CD14-positive monocyte (primary cell): Measurements from ENCODE around the gene GCNA. TPM values are rescaled to one million over a fixed set of nuclear protein-coding genes. Genes with fewer than 3 reads are reported as not detected.

Experiments used
- DNase-seq, 3 donors: peaks; one replicate each; pipeline ENCODE4 v3.0.0-alpha.2; 2011 to 2022
- H2AFZ ChIP-seq: 2 replicates; pipeline ENCODE4 v1.6.0; 2012; ENCODE audit warnings: mild to moderate bottlenecking, low read depth, low read length, inconsistent platforms; ENCODE audit not compliant: insufficient read depth, poor library complexity, severe bottlenecking
- H3K27ac ChIP-seq, 2 donors: 1 replicate in 1 of 2; 2 replicates in 1 of 2; pipeline ENCODE4 v1.5.1; 2012 to 2013; ENCODE audit warnings: low read length in 2 of 2, control low read depth in 1 of 2, inconsistent platforms in 1 of 2, low read depth in 1 of 2, mild to moderate bottlenecking in 1 of 2
- H3K27me3 ChIP-seq, 2 donors: one replicate each; pipeline versions ENCODE4 v1.6.0 to v1.6.1; 2011 to 2013; ENCODE audit warnings: low read length in 2 of 2; ENCODE audit not compliant: control insufficient read depth in 2 of 2, insufficient read depth in 2 of 2
- H3K36me3 ChIP-seq, 2 donors: replicated peaks in 1 of 2; 1 replicate in 1 of 2; 2 replicates in 1 of 2; pipeline versions ENCODE4 v1.5.1 to v1.6.1; 2012 to 2013; ENCODE audit warnings: low read length in 2 of 2, control low read depth in 1 of 2, inconsistent platforms in 1 of 2, mild to moderate bottlenecking in 1 of 2; ENCODE audit not compliant: insufficient read depth in 2 of 2, control insufficient read depth in 1 of 2
- H3K4me1 ChIP-seq, 2 donors: 1 replicate in 1 of 2; 2 replicates in 1 of 2; pipeline versions ENCODE4 v1.5.1 to v1.6.1; 2012 to 2013; ENCODE audit warnings: low read length in 2 of 2, control low read depth in 1 of 2, inconsistent platforms in 1 of 2, mild to moderate bottlenecking in 1 of 2, moderate library complexity in 1 of 2; ENCODE audit not compliant: insufficient read depth in 2 of 2, control insufficient read depth in 1 of 2
- H3K4me2 ChIP-seq: replicated peaks from 2 replicates; pipeline ENCODE3; 2012; ENCODE audit warnings: low read length, moderate library complexity, mild to moderate bottlenecking; ENCODE audit not compliant: poor library complexity, severe bottlenecking; ENCODE audit errors: extremely low read depth
- H3K4me3 ChIP-seq, 3 experiments: fragments of 200-600 bp in 1 of 3; sonication (generic) in 1 of 3; replicated peaks in 1 of 3; 1 replicate in 2 of 3; 2 replicates in 1 of 3; pipeline ENCODE4 v1.5.1; 2011 to 2013; ENCODE audit warnings: low read length in 3 of 3, mild to moderate bottlenecking in 3 of 3, control low read depth in 2 of 3, low read depth in 2 of 3, inconsistent platforms in 1 of 3, moderate library complexity in 1 of 3
- H3K79me2 ChIP-seq: 2 replicates; pipeline ENCODE4 v1.6.0; 2012; ENCODE audit warnings: mild to moderate bottlenecking, control low read depth, inconsistent platforms, low read length, moderate library complexity; ENCODE audit not compliant: insufficient read depth
- H3K9ac ChIP-seq: 2 replicates; pipeline ENCODE4 v1.6.0; 2017; ENCODE audit warnings: low read length, mild to moderate bottlenecking; ENCODE audit not compliant: insufficient read depth, poor library complexity, severe bottlenecking
- H3K9me3 ChIP-seq, 2 donors: replicated peaks in 1 of 2; 1 replicate in 1 of 2; 2 replicates in 1 of 2; pipeline versions ENCODE4 v1.5.1 to v1.6.1; 2012 to 2013; ENCODE audit warnings: low read length in 2 of 2, control low read depth in 1 of 2; ENCODE audit not compliant: control insufficient read depth in 1 of 2, insufficient read depth in 1 of 2
- H4K20me1 ChIP-seq: 2 replicates; pipeline ENCODE4 v1.6.0; 2012; ENCODE audit warnings: mild to moderate bottlenecking, low read length, control low read depth, moderate library complexity; ENCODE audit not compliant: insufficient read depth
- H3K27ac Mint-ChIP-seq, 7 donors: one replicate each; pipeline ENCODE4 v1.8.0; 2020; ENCODE audit warnings: mild to moderate bottlenecking in 7 of 7, mixed read lengths in 7 of 7, moderate library complexity in 6 of 7, inconsistent platforms in 2 of 7
- H3K27me3 Mint-ChIP-seq, 3 donors: one replicate each; pipeline ENCODE4 v1.8.0; 2021 to 2022; ENCODE audit warnings: low read depth in 3 of 3, mild to moderate bottlenecking in 3 of 3, mixed read lengths in 3 of 3, moderate library complexity in 3 of 3, inconsistent platforms in 1 of 3
- H3K36me3 Mint-ChIP-seq, 2 donors: one replicate each; pipeline ENCODE4 v1.8.0; 2020; ENCODE audit warnings: mixed read lengths in 2 of 2, inconsistent platforms in 1 of 2, mild to moderate bottlenecking in 1 of 2
- H3K4me1 Mint-ChIP-seq: one replicate; pipeline ENCODE4 v1.8.0; 2020; ENCODE audit warnings: mild to moderate bottlenecking, mixed read lengths
- H3K4me3 Mint-ChIP-seq, 2 donors: one replicate each; pipeline ENCODE4 v1.8.0; 2020; ENCODE audit warnings: mild to moderate bottlenecking in 2 of 2, mixed read lengths in 2 of 2, moderate library complexity in 1 of 2
- H3K9me3 Mint-ChIP-seq, 7 donors: one replicate each; pipeline ENCODE4 v1.8.0; 2020 to 2022; ENCODE audit warnings: mixed read lengths in 7 of 7, mild to moderate bottlenecking in 6 of 7, moderate library complexity in 6 of 7, inconsistent platforms in 2 of 7
- WGBS: methylation state at CpG from one replicate; pipeline ENCODE4 v1.1.5; 2013; ENCODE audit warnings: missing lambda C conversion rate; ENCODE audit not compliant: insufficient coverage; 5-methylcytosine and 5-hydroxymethylcytosine counted together
- intact Hi-C, 2 donors: fragments of 100-400 bp; cut with micrococcal nuclease; formaldehyde crosslinking; loops; one replicate each; pipeline versions ENCODE4 v1.15.0 to v1.15.1; 2023
- polyA plus RNA-seq, 3 donors: library from polyadenylated mRNA; depleted of rRNA in 1 of 3; unstranded in 2 of 3; stranded (reverse) in 1 of 3; fragments of 300-500 nt in 2 of 3; fragments of >200 nt in 1 of 3; fragmentation: Illumina TruSeq in 2 of 3; gene quantifications; 1 replicate in 2 of 3; 2 replicates in 1 of 3; pipeline ENCODE4 v1.2.3, GENCODE V29; 2012 to 2021
- TF ChIP-seq, protein P1 (sequence below): fragments of 200-600 bp; IDR thresholded peaks from one replicate; pipeline ENCODE4 v1.8.0; 2022; ENCODE audit warnings: antibody characterized with exemption, mild to moderate bottlenecking

The GCNA gene
- polyA plus RNA-seq, 3 donors = 0.26 to 4.7 (median 0.27) TPM

DNA sequence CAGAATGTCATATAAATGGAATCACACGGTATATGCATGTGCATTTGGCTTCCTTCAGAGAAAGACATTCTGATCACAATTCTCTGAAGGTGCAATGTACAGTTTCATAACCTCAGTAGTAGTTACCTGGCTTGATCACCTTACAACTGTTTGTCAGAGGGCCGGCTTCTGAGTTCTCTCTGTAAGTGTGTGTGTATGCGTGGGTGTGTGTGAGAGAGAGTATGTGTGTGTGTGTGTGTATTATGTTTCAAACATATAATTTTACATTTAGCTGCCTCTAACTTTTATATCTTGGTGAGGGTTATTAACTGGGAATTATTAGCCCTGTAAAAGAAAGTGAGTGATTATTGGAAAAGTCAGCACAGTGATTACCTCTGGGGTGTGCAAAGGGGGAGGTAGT lies 81.1 kb downstream of the GCNA start:
- no peaks in the 10 kb centered on the region for H3K36me3 Mint-ChIP-seq
- peaks cover 0 to 2% (median 0%) of the 10 kb centered on the region in 7 donors for H3K9me3 Mint-ChIP-seq
- H2AFZ ChIP-seq = no peak overlapping the region
- intact Hi-C loops = no loop called here
- no peak overlapping the region for H3K27ac Mint-ChIP-seq
- no peak overlapping the region for H3K4me3 ChIP-seq
- H4K20me1 ChIP-seq = no peaks in the 10 kb centered on the region
- no peak overlapping the region for H3K27ac ChIP-seq
- no peaks in the 10 kb centered on the region for H3K36me3 ChIP-seq
- no peak overlapping the region for H3K4me2 ChIP-seq
- H3K27me3 Mint-ChIP-seq = peaks cover 4 to 20% (median 14%) of the 10 kb centered on the region in 3 donors
- no peak overlapping the region for H3K9ac ChIP-seq
- no peak for DNase-seq
- H3K9me3 ChIP-seq = no peaks in the 10 kb centered on the region
- peaks cover 11% of the 10 kb centered on the region for H3K4me1 Mint-ChIP-seq
- no peaks in the 10 kb centered on the region for H3K27me3 ChIP-seq
- no CpG with 5 or more reads among the region's 3 CpGs for WGBS
- TF ChIP-seq, protein P1, sequence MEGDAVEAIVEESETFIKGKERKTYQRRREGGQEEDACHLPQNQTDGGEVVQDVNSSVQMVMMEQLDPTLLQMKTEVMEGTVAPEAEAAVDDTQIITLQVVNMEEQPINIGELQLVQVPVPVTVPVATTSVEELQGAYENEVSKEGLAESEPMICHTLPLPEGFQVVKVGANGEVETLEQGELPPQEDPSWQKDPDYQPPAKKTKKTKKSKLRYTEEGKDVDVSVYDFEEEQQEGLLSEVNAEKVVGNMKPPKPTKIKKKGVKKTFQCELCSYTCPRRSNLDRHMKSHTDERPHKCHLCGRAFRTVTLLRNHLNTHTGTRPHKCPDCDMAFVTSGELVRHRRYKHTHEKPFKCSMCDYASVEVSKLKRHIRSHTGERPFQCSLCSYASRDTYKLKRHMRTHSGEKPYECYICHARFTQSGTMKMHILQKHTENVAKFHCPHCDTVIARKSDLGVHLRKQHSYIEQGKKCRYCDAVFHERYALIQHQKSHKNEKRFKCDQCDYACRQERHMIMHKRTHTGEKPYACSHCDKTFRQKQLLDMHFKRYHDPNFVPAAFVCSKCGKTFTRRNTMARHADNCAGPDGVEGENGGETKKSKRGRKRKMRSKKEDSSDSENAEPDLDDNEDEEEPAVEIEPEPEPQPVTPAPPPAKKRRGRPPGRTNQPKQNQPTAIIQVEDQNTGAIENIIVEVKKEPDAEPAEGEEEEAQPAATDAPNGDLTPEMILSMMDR = no peak
- no peak overlapping the region for H3K4me3 Mint-ChIP-seq
- no peaks in the 10 kb centered on the region for H3K4me1 ChIP-seq
- no peaks in the 10 kb centered on the region for H3K79me2 ChIP-seq

DNA sequence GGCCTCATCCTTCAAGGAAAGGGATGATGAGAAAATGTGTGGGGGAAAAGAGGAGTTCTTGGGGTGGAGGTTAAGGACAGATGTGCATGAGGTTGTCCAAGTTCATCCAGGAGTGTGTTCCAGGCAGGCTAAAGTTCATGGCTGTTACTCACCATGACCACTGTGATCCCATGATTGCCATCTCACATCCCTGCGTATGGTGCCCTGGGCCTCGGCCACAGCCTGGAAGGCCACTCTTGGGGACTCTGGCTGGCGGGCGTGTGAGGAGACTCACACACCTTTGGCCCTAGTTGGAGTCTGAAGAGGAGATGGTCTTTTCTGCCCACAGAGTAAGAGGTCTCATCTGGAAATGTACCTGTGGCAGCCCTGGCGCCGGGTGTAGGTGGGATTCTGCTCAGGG lies 81.7 kb downstream of the GCNA start:
- Histone ChIP-seq H3K4me3 (no peak overlapping the region), H3K27ac (no peak overlapping the region), H3K4me2 (no peak overlapping the region), H2AFZ (no peak overlapping the region), H3K79me2 (no peaks in the 10 kb centered on the region), H3K9me3 (no peaks in the 10 kb centered on the region), H3K4me1 (no peaks in the 10 kb centered on the region), H3K36me3 (no peaks in the 10 kb centered on the region), H3K9ac (no peak overlapping the region), H3K27me3 (no peaks in the 10 kb centered on the region), H4K20me1 (no peaks in the 10 kb centered on the region)
- no peak for DNase-seq
- no peak overlapping the region for H3K27ac Mint-ChIP-seq
- intact Hi-C loops = no loop called here
- H3K27me3 Mint-ChIP-seq = peaks cover 5 to 24% (median 14%) of the 10 kb centered on the region in 3 donors
- no CpG with 5 or more reads among the region's 6 CpGs for WGBS
- no peaks in the 10 kb centered on the region for H3K36me3 Mint-ChIP-seq
- no peak overlapping the region for H3K4me3 Mint-ChIP-seq
- H3K9me3 Mint-ChIP-seq = peaks cover 0 to 2% (median 0%) of the 10 kb centered on the region in 7 donors
- TF ChIP-seq, protein P1 = no peak
- H3K4me1 Mint-ChIP-seq = peaks cover 11% of the 10 kb centered on the region
